ENCODE measurements around the gene RNF217.
"Not testable (repeated sequence)": the region's sequence is repeated elsewhere in the genome, so short reads cannot be mapped to it uniquely, and the experiment has no call there.

The RNF217 gene

GRCh38 chr6:125013938-125014660 is 51.9 kb downstream of the RNF217 start:
- no peak for DNase-seq (ENCODE audit: low read depth in 2 of 2, low spot score in 1 of 2)

GRCh38 chr6:125014661-125014957 is 52.4 kb downstream of the RNF217 start:
- no peak for DNase-seq (ENCODE audit: low read depth in 2 of 2, low spot score in 1 of 2)

DNA sequence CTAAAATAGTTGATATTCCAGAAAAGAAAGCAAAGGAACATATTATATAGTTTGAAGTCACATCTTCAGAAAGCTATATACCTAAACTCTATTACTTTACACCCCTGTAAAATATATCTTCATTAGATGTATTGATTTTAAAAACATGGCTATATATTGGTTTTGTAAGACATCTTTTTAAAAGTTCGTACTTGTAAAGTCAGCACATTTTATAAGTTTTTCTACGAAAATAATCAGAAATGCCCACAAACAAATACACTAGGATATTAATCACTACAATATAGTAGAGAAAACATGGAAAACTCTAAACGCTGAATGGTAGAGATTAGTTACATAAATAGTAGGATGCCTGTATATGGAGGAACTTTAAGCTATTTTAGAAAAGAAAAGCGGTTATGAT is 52.9 kb downstream of the RNF217 start:
- DNase-seq (ENCODE audit: low read depth in 2 of 2, low spot score in 1 of 2), result no peak

DNA sequence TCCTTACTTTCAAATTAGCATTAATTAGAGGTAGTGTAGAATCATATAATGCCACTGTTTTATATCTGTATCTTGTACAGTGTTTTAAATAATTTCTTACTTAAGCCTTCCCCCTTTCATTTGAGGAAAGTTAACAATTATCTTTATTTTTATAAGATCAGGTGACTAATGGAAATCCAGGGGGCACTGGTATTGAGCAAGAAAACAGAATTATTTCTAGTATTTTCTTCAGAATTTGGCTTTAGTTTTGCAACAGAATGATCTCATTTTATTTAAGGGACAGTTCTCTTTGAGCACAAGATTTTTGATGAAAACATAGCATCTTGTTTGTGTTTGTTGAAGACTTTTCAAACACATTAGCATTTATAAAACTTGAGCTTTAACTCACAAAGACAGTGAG is 55.9 kb downstream of the RNF217 start:
- DNase-seq (ENCODE audit: low read depth in 2 of 2, low spot score in 1 of 2), result no peak

DNA sequence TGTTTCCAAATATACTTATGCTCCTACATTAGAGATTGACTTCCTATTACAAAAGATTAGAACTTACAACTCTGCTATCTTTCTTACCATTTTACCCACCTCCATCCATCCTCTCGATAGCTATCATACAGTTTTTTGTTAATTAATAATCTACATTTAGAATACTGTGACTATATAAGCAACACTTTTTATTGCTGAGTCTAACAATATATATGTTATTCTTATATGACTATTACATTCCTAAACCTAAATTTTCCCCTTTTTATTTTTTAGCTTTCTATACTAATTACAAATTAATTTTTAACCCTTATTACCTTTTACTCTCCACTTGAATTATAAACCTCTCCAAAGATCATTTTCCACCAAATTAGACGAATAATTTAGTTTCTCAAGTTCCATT is 57.0 kb downstream of the RNF217 start:
- no peak for DNase-seq (ENCODE audit: low read depth in 2 of 2, low spot score in 1 of 2)

- DNase-seq (ENCODE audit: low read depth in 2 of 2, low spot score in 1 of 2), result no peak
Observed at GRCh38 chr6:125019918-125020317, 57.7 kb downstream of the RNF217 start.

- DNase-seq (ENCODE audit: low read depth in 2 of 2, low spot score in 1 of 2), result no peak
Observed at GRCh38 chr6:125020385-125020784, 58.1 kb downstream of the RNF217 start.

- no peak for DNase-seq (ENCODE audit: low read depth in 2 of 2, low spot score in 1 of 2)
Observed at GRCh38 chr6:125022391-125022989, 60.3 kb downstream of the RNF217 start.

- DNase-seq (ENCODE audit: low read depth in 2 of 2, low spot score in 1 of 2), result no peak
Observed at GRCh38 chr6:125025164-125025854, 63.1 kb downstream of the RNF217 start.

- no peak for DNase-seq (ENCODE audit: low read depth in 2 of 2, low spot score in 1 of 2)
Observed at GRCh38 chr6:125027287-125027686, 65.0 kb downstream of the RNF217 start.

GRCh38 chr6:125030969-125031368 is 68.7 kb downstream of the RNF217 start:
- no peak for DNase-seq (ENCODE audit: low read depth in 2 of 2, low spot score in 1 of 2)

GRCh38 chr6:125031385-125031784 is 69.1 kb downstream of the RNF217 start:
- DNase-seq (ENCODE audit: low read depth in 2 of 2, low spot score in 1 of 2), result no peak

DNA sequence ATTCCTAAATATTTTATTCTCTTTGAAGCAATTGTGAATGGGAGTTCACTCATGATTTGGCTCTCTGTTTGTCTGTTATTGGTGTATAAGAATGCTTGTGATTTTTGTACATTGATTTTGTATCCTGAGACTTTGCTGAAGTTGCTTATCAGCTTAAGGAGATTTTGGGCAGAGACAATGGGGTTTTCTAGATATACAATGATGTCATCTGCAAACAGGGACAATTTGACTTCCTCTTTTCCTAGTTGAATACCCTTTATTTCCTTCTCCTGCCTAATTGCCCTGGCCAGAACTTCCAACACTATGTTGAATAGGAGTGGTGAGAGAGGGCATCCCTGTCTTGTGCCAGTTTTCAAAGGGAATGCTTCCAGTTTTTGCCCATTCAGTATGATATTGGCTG is 72.7 kb downstream of the RNF217 start:
- not testable (repeated sequence) for DNase-seq (ENCODE audit: low read depth in 2 of 2, low spot score in 1 of 2)

DNA sequence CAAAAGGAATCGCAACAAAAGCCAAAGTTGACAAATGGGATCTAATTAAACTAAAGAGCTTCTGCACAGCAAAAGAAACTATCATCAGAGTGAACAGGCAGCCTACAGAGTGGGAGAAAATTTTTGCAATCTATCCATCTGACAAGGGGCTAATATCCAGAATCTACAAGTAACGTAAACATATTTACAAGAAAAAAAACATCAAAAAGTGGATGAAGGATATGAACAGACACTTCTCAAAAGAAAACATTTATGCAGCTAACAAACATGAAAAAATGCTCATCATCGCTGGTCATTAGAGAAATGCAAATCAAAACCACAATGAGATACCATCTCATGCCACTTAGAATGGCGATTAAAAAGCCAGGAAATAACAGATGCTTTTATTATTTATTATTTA is 74.2 kb downstream of the RNF217 start:
- DNase-seq (ENCODE audit: low read depth in 2 of 2, low spot score in 1 of 2), result not testable (repeated sequence)

GRCh38 chr6:125037827-125038226 is 75.6 kb downstream of the RNF217 start:
- no peak for DNase-seq (ENCODE audit: low read depth in 2 of 2, low spot score in 1 of 2)

GRCh38 chr6:125038925-125039324 is 76.7 kb downstream of the RNF217 start:
- DNase-seq (ENCODE audit: low read depth in 2 of 2, low spot score in 1 of 2), result no peak

GRCh38 chr6:125041740-125042459 is 79.7 kb downstream of the RNF217 start:
- DNase-seq (ENCODE audit: low read depth in 2 of 2, low spot score in 1 of 2), result no peak

- no peak for DNase-seq (ENCODE audit: low read depth in 2 of 2, low spot score in 1 of 2)
Observed at GRCh38 chr6:125044066-125044465, 81.8 kb downstream of the RNF217 start.

DNA sequence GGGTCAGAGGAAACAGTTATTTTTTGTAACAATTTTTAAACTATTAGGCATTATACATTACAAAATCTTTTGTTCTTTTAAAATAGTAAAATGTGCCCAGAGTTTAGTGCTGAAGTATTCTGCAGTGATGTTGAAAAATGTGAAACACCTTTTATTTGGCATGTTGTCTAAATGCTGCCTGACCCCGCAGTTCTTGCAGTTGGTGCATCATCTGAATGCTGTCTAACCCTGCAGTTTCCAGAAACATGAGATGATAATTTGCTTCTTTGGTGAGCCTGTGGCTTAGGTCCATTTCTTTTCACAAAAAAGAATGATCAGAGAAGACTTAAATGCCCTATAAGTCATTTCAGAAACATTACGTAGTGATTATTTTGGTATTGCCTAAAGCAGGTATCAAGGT is 82.4 kb downstream of the RNF217 start:
- no peak for DNase-seq (ENCODE audit: low read depth in 2 of 2, low spot score in 1 of 2)

DNA sequence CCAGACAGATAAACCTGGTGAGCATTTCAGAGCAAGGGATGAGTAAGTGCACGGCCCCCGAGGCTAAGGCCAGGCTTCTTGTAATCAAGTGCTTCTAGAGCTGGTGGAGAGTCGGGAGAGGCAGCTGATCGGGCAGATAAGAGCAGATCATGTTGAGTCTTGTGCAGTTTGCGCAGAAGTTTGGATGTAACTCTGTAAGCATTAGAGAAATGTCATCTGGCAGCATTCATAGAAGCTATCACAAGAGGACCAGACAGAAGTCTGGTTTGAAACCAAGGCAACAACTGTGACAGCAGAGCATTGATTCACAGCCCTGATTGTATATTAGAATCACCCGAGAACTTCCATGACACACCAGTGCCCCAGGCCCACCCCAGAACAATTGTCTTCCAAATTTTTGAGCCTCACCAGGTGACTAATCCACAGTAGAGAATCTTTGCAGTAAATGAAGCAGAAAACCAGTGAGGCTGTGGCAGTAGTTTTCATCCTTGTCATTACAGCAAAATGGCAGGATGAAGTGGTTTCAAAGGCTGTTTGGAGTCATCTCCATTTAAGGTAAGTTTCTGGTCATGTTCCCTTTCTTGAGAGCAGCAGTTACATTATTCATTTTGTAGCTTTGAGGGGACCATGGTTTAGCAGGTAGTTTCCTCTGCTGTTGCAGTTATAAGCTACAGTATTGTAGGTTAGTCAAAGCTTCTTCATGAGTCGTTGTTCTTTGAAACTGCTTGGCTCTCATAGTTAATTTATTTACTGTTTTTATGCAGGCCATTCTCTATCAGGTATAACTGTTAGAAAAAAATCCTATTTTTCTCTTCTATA is 84.1 kb downstream of the RNF217 start:
- no peak for DNase-seq (ENCODE audit: low read depth in 2 of 2, low spot score in 1 of 2)

DNA sequence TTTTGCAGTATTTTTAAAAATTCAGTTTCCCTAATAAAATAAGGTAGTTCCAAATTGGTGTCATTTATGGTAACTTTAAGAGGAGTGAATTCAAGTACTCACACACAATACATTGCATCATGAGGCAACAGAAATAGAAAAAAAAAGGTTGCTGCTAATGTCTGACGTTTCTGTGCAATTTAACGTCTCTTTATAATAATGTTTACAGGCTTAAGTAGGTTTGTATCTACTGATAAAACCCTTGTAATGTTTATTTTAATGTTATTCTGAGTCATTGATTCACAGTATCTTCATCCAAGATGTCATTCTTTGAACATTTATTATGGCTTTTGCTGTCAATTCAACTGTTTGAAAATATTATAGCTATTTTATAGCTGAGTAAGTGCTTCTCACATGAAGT is 86.0 kb downstream of the RNF217 start:
- DNase-seq (ENCODE audit: low read depth in 2 of 2, low spot score in 1 of 2), result no peak
